ENCODE data around the gene CELF2.

Gene CELF2

GRCh38 chr10:11257440-11258090 is 239.9 kb downstream of the CELF2 start:
- DNase-seq: no peak

GRCh38 chr10:11260170-11260569 is 242.5 kb downstream of the CELF2 start:
- DNase-seq: no peak

GRCh38 chr10:11261143-11261542 is 243.5 kb downstream of the CELF2 start:
- DNase-seq: no peak

GRCh38 chr10:11261687-11262493 is 244.2 kb downstream of the CELF2 start:
- DNase-seq: no peak

- DNase-seq: no peak
Measured at GRCh38 chr10:11262494-11263345, 245.0 kb downstream of the CELF2 start.

GRCh38 chr10:11263767-11264166 is 246.1 kb downstream of the CELF2 start:
- DNase-seq: no peak

- no peak for DNase-seq
Measured at GRCh38 chr10:11264296-11265048, 246.8 kb downstream of the CELF2 start.

GRCh38 chr10:11265484-11265883 is 247.8 kb downstream of the CELF2 start:
- DNase-seq: no peak

- no peak for DNase-seq
Measured at GRCh38 chr10:11266426-11266825, 248.8 kb downstream of the CELF2 start.

GRCh38 chr10:11270135-11270857 is 252.6 kb downstream of the CELF2 start:
- DNase-seq: peak; percentile 81

- DNase-seq: no peak
Measured at GRCh38 chr10:11270858-11271179, 253.1 kb downstream of the CELF2 start.

- DNase-seq: peak; percentile 39
Measured at GRCh38 chr10:11272915-11273389, 255.3 kb downstream of the CELF2 start.

- DNase-seq: no peak
Measured at GRCh38 chr10:11274452-11274851, 256.8 kb downstream of the CELF2 start.

- DNase-seq: no peak
Measured at GRCh38 chr10:11275651-11276050, 258.0 kb downstream of the CELF2 start.

- DNase-seq: no peak
Measured at GRCh38 chr10:11276449-11276990, 258.8 kb downstream of the CELF2 start.

GRCh38 chr10:11279314-11279713 is 261.6 kb downstream of the CELF2 start:
- no peak for DNase-seq

- DNase-seq: no peak
Measured at GRCh38 chr10:11280187-11280932, 262.7 kb downstream of the CELF2 start.

GRCh38 chr10:11282156-11282555 is 264.5 kb downstream of the CELF2 start:
- DNase-seq: no peak

GRCh38 chr10:11282661-11283060 is 265.0 kb downstream of the CELF2 start:
- DNase-seq: no peak

GRCh38 chr10:11284291-11285085 is 266.8 kb downstream of the CELF2 start:
- DNase-seq: no peak
